ENCODE data around the gene CDKN1C.

The CDKN1C gene

GRCh38 chr11:2841411-2842190 lies 44.0 kb downstream of the CDKN1C start:
- DNase-seq = no peak

- no peak for DNase-seq
Measured at GRCh38 chr11:2839395-2839943, 46.1 kb downstream of the CDKN1C start.

- DNase-seq = no peak
Measured at GRCh38 chr11:2838676-2839294, 46.8 kb downstream of the CDKN1C start.

GRCh38 chr11:2838091-2838490 lies 47.5 kb downstream of the CDKN1C start:
- no peak for DNase-seq

GRCh38 chr11:2837651-2838050 lies 47.9 kb downstream of the CDKN1C start:
- no peak for DNase-seq

GRCh38 chr11:2837096-2837601 lies 48.4 kb downstream of the CDKN1C start:
- no peak for DNase-seq

- DNase-seq = no peak
Measured at GRCh38 chr11:2836315-2837095, 49.1 kb downstream of the CDKN1C start.

- DNase-seq = no peak
Measured at GRCh38 chr11:2835751-2836150, 49.8 kb downstream of the CDKN1C start.

- no peak for DNase-seq
Measured at GRCh38 chr11:2835296-2835695, 50.3 kb downstream of the CDKN1C start.

- no peak for DNase-seq
Measured at GRCh38 chr11:2834503-2835273, 50.9 kb downstream of the CDKN1C start.

GRCh38 chr11:2833716-2834502 lies 51.7 kb downstream of the CDKN1C start:
- DNase-seq = no peak
